ENCODE measurements around the gene CTNNA3.
A peak's percentile ranks its signal among the peaks of the same experiment; 100 is the strongest.

Gene CTNNA3

GRCh38 chr10:67282871-67283270 is 413.1 kb downstream of the CTNNA3 start:
- TF ChIP-seq, protein P1, sequence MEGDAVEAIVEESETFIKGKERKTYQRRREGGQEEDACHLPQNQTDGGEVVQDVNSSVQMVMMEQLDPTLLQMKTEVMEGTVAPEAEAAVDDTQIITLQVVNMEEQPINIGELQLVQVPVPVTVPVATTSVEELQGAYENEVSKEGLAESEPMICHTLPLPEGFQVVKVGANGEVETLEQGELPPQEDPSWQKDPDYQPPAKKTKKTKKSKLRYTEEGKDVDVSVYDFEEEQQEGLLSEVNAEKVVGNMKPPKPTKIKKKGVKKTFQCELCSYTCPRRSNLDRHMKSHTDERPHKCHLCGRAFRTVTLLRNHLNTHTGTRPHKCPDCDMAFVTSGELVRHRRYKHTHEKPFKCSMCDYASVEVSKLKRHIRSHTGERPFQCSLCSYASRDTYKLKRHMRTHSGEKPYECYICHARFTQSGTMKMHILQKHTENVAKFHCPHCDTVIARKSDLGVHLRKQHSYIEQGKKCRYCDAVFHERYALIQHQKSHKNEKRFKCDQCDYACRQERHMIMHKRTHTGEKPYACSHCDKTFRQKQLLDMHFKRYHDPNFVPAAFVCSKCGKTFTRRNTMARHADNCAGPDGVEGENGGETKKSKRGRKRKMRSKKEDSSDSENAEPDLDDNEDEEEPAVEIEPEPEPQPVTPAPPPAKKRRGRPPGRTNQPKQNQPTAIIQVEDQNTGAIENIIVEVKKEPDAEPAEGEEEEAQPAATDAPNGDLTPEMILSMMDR (conservative IDR thresholded peaks at IDR 0.05; ENCODE audit: low read depth, low read length), result no peak
- H3K4me3 ChIP-seq (ENCODE audit: low read length), result no peak overlapping the region
- DNase-seq (ENCODE audit: low read depth), result no peak

DNA sequence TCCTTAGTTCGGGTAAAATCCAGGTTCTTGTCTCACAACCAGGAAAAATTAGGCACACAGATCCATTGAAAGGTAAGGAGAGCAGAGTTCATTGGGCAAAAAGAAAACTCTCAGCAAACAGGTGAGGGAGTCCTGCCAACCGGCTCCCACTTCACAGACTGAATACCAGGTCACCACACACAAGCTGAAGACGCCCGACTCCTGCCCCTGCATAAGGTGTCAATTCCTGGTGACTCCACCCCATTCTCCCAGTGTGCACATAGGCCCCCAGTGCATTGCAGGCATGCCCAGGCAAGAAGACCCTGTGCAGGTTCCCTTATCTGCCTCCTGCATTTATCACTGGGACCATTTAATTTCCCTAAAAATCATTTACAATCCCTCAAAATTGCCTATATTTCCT is 415.6 kb downstream of the CTNNA3 start:
- TF ChIP-seq, protein P1 (conservative IDR thresholded peaks at IDR 0.05; ENCODE audit: low read depth, low read length), result no peak
- H3K4me3 ChIP-seq (ENCODE audit: low read length), result no peak overlapping the region
- no peak for DNase-seq (ENCODE audit: low read depth)

DNA sequence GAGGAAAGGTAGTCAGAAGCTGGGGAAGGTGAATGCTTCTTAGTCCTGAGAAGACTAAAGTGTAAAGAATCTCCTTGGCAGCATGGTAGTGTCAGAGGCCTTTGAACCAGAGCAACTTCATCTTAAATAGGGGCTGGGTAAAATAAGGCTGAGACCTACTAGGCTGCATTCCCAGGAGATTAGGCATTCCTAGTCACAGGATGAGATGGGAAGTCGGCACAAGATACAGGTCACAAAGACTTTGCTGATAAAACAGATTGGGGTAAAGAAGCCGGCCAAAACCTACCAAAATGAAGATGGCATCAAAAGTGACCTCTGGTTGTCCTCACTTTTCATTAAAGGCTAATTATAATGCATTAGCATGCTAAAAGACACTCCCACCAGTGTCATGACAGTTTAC is 418.6 kb downstream of the CTNNA3 start:
- no peak overlapping the region for H3K4me3 ChIP-seq (ENCODE audit: low read length)
- TF ChIP-seq, protein P1 (conservative IDR thresholded peaks at IDR 0.05; ENCODE audit: low read depth, low read length), result no peak
- no peak for DNase-seq (ENCODE audit: low read depth)

DNA sequence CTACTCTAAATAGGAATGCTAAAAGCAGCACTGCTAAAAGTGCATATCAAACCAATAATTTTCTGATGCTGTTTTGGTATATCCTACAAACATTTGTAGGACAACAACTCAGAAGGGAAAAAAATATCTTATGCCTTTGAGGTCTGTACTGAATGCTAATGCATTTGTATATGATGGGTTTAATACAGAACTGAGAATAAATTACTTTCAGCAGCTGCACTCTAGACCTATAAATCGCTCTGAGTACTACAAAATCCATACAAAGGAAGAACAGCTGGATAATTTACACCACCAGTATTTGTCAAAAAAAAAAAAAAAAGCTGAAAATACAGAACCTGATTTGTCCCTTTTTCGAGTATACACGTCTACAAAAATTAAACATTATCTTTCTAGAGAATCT is 426.2 kb downstream of the CTNNA3 start:
- H3K4me3 ChIP-seq (ENCODE audit: low read length), result no peak overlapping the region
- DNase-seq (ENCODE audit: low read depth), result no peak
- TF ChIP-seq, protein P1 (conservative IDR thresholded peaks at IDR 0.05; ENCODE audit: low read depth, low read length), result no peak

- DNase-seq (ENCODE audit: low read depth), result no peak
- no peak overlapping the region for H3K4me3 ChIP-seq (ENCODE audit: low read length)
- TF ChIP-seq, protein P1 (conservative IDR thresholded peaks at IDR 0.05; ENCODE audit: low read depth, low read length), result no peak
Measured at GRCh38 chr10:67268146-67268545, 427.8 kb downstream of the CTNNA3 start.

DNA sequence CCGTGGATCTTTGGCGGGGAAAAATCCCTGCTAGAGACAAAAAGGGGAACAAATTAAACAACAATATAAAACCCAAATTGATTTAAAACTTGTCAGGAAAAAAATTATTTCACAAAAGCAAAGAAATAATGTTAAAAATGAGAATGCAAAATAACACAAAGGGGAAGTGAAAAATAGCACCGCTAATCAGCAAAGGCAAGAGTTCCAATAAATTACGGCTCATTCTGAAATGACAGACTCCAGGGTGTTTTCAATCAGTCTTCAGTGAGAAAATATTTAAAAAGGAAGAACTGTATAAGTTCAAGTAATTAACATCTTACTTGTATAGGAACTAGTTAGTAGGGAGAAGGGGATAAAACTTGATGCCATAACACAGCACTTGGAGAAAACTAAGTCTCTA is 433.3 kb downstream of the CTNNA3 start:
- H3K4me3 ChIP-seq (ENCODE audit: low read length), result no peak overlapping the region
- DNase-seq (ENCODE audit: low read depth), result no peak
- TF ChIP-seq, protein P1 (conservative IDR thresholded peaks at IDR 0.05; ENCODE audit: low read depth, low read length), result no peak

- DNase-seq (ENCODE audit: low read depth), result peak; percentile 63
- H3K4me3 ChIP-seq (ENCODE audit: low read length), result no peak overlapping the region
- TF ChIP-seq, protein P1 (conservative IDR thresholded peaks at IDR 0.05; ENCODE audit: low read depth, low read length), result no peak
Measured at GRCh38 chr10:67261300-67261797, 434.6 kb downstream of the CTNNA3 start.

Measured in retinal pigment epithelial cell (primary cell).